HG02938 (cell line): Measurements from ENCODE around the gene DDX23.

Experiments
- ATAC-seq: cut with Tn5 transposase; IDR thresholded peaks from one replicate; pipeline ENCODE4 v1.9.1; 2021; ENCODE audit warnings: mild to moderate bottlenecking, moderate library complexity; ENCODE audit not compliant: unreplicated experiment

The DDX23 gene

DNA sequence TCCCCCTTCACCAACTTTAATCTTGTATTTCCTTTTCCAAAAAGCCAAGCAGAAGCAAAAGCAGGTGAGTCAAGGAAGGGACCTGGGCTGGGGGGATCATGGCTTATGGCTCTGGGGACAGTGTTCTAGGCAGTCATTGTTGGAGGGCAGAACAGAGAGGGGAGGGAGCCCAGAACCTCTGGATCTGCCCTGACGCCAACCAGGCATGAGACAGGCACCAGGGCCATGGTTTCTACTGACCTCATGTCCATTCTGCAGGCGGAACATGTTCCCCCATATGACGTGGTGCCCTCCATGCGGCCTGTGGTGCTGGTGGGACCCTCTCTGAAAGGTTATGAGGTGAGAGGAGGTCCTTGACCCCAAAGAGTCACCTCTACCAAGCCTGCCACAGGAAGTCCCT, 27.1 kb downstream of the DDX23 start:
- no peak for ATAC-seq

DNA sequence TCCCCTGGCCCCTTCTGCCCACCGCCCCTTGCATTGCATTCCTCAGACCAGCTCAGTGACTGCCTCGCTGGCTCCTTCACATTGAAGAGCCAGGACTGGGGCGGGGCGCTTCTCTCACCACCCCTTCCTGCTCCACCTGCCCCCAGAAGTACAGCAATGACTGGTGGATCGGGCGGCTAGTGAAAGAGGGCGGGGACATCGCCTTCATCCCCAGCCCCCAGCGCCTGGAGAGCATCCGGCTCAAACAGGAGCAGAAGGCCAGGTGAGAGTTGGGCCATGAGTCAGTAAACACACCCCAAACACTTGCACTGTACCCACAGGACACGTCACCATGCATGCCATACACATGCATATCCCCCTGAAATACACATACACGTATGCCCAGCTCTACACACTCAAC, 27.9 kb downstream of the DDX23 start:
- ATAC-seq, result no peak

DNA sequence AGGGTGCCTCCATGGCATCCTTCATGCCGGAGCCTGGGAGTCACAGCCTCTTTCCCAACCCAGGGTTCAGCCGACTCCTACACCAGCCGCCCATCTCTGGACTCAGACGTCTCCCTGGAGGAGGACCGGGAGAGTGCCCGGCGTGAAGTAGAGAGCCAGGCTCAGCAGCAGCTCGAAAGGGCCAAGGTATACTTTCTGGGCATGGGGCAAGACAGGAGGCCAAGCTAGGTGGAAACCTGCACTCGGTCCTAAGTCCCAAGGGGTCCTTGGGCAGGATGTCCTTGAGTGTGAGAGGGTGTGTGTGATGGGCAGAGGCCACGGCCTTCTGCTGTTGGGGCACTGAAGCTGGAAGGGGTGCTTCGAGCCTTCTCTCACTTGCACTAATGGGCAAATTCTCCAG, 28.7 kb downstream of the DDX23 start:
- ATAC-seq, result no peak

DNA sequence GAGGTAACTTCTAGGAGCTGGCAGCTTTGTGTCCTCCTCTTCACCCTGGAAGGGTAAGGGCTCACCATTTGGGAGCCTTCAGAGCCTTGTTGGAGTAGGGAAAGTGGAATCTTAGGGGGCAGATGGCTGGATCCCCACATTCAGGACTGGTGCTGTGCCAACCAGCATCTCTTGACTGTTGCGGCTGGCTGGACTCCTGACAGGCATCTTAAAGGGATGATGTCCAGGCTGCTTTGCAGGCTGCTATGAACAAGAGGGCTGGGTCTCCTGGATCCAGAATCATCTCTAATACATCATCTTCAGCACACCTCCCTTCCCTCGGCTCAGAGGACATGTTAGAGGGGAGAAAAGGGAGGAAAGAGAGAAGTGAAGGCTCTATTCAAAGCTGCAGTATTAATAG, 29.3 kb downstream of the DDX23 start:
- ATAC-seq, result no peak

DNA sequence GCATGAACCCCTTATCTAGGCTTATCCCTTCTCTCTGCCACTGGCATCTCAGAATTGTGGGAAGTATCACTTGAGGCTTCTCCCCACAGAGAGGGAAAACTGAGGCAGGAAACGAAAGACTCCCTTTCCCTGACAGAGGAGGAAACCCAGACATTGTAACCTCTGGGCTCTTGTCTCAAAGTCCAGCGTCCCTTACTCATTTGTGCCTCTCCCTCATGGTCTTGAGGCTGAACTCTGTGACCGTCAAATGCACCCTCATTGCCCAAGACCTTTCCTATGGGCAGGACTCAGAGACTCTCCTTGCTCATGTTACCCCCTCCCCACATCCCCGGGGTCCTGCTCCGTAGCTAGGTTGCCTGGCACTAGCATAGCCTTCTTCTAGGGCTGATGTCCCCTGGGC, 29.8 kb downstream of the DDX23 start:
- no peak for ATAC-seq

DNA sequence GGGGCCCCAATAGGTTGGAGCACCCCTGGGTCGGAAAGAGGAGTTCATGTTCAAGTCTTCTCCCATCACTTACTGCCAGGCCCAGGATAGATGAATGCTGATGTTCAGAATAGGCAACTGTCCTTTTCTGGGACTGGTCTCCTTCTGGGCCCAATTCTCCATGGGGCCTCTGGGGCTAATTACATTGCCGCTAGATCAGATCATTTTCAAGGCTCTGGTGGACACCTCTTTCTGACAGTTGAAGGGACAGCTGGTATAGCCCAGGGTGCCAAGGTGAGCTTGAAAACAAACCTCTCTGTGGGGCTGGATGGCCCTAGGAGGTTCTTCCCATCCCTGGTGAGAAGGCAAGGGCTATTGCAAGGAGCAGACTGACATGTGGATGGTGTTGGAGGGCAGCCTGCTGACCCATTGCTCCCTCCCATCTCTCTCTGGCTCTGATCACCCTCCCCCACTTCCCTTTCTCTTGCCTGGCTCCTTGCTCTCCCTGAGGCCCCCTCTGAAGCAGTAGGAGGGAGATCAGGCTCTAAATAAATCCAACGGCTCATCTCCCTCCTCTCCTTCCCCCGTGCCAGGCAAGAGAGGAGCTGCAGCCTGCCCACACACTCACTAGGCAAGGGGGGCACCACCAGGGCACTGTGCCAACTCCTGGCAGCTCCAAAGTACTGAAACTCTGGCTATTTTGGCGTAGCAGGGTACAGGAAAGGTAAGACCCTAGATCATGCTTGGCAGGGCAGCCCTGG, 31.8 kb downstream of the DDX23 start:
- no peak for ATAC-seq

DNA sequence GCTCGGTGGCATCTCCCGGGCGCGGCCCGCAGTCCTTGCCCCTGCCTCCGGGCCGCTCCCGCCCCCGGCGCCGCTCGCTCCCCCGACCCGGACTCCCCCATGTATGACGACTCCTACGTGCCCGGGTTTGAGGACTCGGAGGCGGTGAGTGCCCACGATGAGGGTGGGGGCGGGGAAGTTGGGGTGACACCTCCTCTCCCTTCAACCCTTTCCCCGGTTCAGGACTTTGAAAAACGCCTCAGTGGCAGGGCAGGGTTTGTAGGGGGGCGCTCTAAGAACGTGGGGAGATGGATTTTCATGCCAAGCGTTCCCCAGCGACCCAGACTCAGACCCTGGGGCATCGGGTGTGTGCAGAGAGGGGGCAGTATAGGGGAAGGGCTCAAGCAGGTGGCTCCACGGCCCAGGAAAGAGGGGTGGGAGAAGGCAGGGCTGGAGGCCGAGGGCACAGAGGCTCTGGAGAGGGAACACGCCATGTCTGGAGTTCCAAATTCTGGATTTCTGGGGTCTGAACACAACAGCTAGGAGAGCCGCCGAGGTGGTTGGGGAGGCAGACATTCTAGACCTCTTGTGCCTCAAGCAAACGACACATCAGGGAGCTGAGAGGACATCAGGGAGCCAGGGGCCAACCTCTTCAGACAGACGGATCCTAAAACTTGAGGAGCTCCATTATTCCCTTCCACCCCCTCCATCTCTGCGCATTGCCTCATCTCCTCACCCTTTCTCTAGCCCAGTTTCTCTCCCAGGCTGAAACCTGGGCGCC, 33.0 kb downstream of the DDX23 start:
- ATAC-seq, result no peak

DNA sequence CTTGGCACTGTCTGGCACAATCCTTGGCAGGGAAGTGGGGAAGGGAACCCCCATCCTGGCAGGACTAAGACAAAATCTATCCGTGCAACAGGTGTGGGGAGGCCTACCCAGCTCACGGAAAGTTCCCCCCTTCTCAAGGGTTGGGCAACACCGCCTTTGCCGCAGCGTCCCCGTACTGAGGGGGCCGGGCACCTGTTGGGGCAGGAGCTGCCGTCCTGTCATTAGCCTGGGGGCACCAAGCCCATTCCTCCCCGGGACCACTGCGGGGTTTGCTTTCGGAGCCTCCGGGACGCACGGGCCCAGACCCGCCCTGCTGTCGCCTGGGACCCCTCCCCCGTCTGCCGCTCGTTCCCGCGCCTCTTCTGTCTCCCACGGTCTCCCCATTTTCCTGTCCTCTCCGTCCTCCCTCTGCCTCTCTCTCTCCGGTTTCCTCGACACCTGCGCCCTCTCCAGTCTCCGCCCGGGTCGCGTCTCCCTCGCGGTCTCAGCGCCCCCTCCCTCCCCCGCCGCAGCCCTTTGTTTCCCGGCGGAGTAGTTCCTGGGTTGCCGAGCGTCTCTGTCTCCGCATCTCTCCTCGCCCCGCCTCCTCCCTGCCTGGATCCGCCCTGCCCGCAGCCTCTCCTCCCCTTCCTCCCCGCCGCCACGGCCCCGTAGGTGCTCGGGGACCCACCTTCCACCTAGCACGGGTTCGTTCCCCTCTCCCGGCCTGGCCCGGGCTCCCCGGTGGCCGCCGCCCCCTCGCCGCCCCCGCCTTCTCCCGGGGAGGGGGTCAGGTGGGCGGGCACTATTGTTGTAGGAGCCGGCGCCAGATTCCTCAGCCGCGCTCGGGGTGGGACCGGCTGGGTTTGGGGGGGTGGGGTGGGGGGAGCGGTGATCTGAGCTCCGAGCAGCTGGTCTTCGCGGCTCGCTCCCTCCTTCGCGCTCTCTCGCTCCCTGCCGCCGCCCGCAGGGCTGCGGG, 33.8 kb downstream of the DDX23 start, which contains the start of gene CACNB3:
Gene CACNB3 (plus strand): TSS at position 624 of the 958 bp plus-strand sequence. CDS start 434 bp downstream, outside the sequence.
- ATAC-seq, result no peak

DNA sequence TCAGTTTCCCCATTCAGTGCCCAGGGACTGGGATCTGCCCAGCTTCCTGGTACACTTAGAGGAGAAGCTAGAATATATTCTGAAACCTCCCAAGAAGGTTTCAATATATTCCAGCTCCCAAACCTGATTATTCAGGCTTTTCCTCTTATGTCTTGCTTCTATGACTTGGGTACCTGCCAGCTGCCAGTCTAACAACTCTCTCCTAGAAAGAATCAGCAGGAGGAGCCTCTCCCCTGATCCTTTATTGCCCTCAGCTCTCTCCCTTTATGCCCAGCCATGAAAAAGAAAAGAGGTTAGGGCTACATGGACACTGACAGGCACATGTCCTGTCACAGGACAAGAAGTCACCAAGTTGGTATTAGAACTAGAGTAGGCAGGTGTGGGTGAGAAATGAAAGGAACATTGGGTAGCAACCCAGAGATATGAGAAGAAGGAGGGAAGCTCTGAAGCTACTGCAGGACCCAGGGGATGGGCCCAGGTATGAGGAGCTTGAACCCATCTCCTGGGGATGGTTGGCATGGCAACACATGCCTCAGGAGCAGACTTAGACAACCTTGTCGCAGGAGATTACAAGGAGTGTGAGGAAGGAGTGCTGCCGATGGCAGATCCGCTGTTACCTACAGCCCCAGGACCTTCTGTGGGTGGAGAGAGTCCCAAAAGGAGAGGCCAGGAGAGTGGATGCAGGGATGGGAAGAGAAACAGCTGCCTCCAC, 35.7 kb downstream of the DDX23 start:
- ATAC-seq, result no peak

DNA sequence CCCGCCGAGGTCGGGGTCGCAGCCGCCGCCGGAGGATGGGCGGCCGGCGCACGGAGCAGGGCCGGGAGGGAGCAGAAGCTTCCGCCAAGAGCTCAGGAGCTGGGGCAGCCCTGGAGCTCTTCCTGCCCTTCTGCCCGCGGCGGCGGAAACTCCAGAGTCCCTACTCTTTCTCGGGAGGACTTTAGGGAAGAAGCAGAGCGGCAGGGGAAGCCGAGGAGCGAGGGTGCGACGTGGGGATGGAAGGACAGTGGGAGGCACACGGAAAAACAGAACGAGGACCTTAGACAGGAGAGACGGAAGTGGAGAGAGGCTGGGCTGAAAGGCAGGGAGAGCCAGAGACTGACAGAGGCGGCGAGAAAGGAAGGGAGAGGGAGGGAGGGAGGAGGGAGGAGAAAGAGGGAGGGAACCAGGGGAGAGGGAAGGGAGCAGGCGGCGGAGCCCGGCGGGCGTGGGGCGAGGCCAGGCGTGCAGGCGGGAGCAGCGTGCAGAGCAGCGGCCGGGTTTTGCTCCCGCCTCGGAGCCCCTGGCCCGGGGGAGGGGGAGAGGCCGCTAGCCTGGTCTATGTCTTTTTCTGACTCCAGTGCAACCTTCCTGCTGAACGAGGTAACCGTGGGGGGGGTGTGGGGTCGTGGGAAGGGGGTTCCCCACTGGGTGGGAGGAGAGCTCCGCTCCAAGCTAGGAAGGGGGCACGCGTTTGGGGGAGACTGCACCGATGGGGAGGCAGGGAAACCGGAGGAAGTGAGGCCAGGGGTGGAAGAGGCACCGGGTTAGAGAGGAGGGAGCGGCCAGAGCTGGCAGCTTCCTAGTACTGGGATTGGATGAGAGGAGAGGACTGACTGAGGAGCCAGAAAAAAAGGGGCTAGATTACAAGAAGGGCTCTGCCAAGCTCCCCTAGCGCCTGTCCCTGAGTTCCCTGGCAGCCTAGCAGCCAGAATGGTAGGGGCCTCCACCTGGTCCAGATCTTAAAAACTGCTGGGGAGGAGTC, 36.5 kb downstream of the DDX23 start:
- ATAC-seq, result no peak

DNA sequence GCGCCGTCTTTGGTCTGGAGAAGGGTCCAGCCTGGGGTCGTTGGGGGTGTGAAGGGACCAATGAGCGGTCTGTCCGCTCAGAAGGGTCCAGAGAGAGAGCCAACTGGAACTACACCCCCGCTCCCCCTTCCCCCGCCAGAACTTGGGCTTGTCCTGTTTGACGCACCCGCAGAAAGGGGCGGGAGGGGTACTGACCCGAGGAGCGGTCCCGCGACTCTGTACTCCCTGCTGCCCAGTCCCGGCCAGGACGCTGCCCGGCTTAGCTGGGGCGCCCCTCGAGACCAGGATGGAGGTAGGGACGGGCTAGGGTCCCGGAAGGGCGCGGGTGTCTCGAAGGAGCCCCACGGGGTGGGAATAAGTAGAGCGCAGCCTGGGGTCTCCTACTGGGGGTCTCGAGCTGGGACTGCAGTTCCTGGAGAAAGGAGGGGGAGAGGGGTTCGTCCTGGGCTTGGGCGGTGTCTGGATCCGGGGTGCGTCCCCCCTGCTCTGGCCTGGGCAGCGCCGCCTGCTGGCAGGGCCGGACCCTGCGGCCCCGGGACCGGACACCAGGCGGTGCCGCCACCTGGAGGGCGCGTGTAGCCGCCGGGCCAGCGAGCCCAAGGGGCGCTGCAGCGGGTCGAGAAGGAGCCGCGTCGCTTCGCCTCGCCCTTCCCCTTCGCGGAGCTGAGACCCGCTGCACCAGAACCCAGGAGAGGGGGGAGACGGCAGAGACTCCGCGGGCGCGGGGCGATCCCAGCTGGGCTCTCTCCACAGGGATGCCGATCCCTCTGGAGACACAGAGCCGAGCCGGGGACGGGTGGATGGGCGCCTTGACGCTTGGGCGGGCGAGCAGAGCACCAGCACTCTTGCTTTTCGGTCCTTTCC, 37.5 kb downstream of the DDX23 start:
- ATAC-seq, result peak; percentile 76

DNA sequence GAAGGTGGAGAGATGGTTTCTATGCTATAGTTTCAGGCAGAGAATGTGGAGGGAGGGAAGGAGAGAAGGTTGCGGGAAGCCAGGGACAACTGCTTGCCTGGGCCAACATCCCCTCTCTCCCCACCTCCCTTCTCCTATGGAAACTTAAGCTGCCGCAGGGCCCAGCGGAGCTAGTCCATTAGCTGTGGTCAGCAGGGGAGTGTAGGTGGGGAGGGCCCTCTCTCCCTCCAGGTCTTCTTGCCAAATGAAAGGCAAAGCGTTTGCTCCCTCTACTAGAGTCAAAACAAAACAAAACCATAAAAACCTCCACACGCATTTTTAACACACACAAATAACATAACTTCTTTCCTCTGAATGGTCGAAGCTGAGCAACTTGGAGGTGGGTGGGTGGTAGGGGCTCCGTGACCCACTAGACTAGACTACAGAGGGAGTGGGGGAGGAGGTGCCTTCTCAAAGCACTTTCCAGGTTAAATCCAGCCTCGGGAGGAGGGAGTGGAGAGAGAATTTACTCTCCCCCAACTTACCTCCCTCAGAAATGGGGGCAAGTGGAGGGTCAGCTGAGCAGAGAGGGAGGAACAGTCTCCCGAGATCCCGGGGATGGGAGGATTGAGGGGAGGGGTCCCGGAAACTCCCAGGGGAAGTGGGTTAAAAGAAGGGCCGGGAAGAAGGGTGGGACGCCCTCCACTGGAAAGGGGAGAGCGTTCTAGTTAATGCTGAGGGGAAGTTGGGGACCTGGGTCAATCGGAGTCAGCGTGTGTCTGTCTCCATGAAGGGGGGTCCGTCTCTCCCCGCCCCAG, 38.3 kb downstream of the DDX23 start:
- no peak for ATAC-seq

DNA sequence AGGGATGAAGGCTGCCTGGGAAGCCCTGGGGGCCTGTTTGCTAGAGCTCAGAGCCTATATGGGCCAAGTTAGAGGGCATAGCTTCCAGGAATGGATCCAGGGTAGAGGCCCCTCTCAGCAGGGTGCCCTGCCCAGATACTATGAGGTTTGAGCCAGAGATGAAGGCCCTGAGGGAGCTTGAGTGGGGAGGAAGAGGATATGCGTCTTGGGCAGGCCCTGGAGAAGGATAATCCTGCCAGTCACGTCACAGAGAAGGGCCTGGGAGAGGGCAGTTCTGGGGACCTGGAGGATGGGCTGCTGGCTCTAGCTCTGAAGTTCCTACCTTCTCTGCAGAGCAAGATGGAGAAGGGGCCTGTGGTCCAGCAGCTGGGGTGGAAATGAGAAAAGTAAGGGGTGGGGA, 39.6 kb downstream of the DDX23 start:
- ATAC-seq, result no peak

DNA sequence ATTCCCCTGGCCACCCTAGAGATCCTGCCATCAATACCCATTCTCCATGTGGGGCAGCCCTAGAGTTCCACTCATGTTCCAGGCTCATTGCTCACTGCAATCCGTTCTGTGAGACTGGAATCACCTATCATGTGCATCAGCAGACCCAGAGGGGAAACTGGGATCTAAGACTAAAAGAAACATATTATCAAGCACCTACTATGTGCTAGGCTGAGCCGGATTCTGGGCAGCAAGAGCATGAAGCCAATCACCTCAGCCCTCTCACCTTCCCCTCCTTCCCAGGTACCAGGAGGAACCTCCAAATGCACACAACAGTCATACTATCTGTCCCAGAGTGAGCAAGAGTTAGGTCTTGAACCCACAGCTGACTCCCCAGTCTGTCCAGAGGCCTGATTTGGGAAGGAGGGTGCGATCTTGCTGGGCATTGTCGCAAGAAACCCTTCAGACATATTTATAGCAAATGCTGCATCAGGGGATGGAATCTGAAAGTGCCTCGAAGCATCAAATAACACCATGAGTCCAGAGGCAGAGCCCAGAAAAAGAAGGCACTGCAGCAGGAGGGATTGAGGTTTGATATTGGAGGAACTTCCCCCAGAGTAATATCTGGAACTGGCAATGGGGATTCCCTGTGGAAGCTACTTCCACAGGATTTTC, 40.4 kb downstream of the DDX23 start:
- ATAC-seq, result no peak

DNA sequence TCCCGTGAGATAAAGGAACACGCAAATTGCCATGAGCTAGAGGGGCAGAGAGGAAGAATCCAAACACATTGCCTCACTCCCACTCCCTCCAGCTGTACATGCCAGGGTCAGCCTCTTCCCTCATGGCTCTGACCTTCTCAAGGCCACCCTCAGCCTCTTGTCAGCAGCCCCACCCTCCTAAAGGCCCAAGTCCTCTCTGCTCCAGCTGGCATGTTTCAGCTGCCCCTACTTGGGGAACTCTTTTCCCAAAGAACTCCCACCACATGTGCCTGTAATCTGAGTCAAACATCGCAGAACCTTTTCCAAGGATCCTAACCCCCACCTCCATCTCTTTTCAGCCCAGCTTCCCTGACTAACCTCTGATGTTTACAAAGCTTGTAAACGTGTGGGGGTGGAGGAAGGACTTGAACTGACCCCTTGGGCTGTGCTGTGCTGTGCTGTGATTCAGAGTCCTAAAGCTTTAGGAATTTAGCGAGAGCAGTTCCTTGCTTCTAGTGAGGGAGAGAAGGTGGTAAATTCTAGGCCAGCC, 41.0 kb downstream of the DDX23 start:
- no peak for ATAC-seq

DNA sequence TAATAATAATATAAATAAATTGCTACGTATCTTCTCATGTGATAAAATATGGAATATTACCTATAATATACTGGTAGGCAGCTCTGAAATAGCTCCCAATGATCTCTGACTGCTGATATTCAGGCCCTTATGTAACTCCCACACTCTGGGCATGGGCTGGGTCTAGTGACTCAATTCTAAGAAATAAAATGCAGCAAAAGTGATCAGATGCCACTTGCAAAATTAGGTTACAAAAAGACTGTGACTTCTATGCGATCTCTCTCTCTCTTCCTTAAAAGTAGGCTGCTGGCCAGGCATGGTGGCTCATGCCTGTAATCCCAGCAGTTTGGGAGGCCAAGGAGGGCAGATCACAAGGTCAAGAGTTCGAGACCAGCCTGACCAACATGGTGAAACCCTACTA, 44.0 kb downstream of the DDX23 start:
- ATAC-seq, result no peak

DNA sequence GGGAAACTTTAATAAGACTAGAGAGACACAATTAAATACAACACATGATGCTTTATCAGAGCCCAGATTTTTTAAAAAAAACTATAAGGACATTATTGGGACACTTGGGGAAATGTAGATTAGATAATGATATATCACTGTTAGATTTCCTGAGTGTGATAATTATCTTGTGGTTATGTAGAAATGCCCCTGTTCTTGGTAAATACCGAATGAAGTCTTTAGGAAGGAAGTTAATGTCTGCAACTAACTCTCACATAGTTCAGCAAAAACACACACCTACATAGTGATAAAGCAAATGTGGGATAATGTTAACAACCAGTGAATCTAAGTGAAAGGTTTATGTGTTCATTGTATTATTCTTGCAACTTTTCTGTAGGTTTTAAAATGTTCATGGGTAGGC, 48.3 kb downstream of the DDX23 start:
- no peak for ATAC-seq
